Neural progenitor cell (in vitro differentiated cells): ENCODE measurements around the gene LCE3E. TPM values are rescaled to one million over a fixed set of nuclear protein-coding genes. Genes with fewer than 3 reads are reported as not detected.
"Not testable (repeated sequence)": the region's sequence is repeated elsewhere in the genome, so short reads cannot be mapped to it uniquely, and the experiment has no call there.

ENCODE experiments used
- DNase-seq: peaks from one replicate; pipeline ENCODE4 v3.0.0-alpha.2; 2016; ENCODE audit warnings: low spot score
- H2AFZ ChIP-seq: fragments of 200-600 bp; sonication (generic); replicated peaks from 2 replicates; pipeline ENCODE4 v1.6.1; 2016; ENCODE audit warnings: antibody characterized with exemption
- H3F3A ChIP-seq: fragments of 200-600 bp; sonication (generic); 2 replicates; pipeline ENCODE4 v1.6.1; 2016; ENCODE audit warnings: antibody characterized with exemption, low read depth
- H3K27ac ChIP-seq: fragments of 200-600 bp; sonication (generic); 2 replicates; pipeline ENCODE4 v1.5.1; 2016; ENCODE audit warnings: mild to moderate bottlenecking
- H3K27me3 ChIP-seq: fragments of 200-600 bp; sonication (generic); 2 replicates; pipeline ENCODE4 v1.6.1; 2016; ENCODE audit warnings: mild to moderate bottlenecking, moderate library complexity
- H3K36me3 ChIP-seq: fragments of 200-600 bp; sonication (generic); 2 replicates; pipeline ENCODE4 v1.5.1; 2016
- H3K4me1 ChIP-seq: fragments of 200-600 bp; sonication (generic); 2 replicates; pipeline ENCODE4 v1.6.1; 2016; ENCODE audit warnings: mixed run types
- H3K4me2 ChIP-seq: fragments of 200-600 bp; sonication (generic); 2 replicates; pipeline ENCODE4 v1.6.1; 2016
- H3K4me3 ChIP-seq: fragments of 200-600 bp; sonication (generic); 2 replicates; pipeline ENCODE4 v1.5.1; 2016
- H3K79me2 ChIP-seq: fragments of 200-600 bp; sonication (generic); 2 replicates; pipeline ENCODE4 v1.6.1; 2016; ENCODE audit warnings: low read depth
- H3K9ac ChIP-seq: fragments of 200-600 bp; sonication (generic); 2 replicates; pipeline ENCODE4 v1.6.1; 2016
- H3K9me3 ChIP-seq: fragments of 200-600 bp; sonication (generic); 2 replicates; pipeline ENCODE4 v1.5.1; 2016; ENCODE audit warnings: low read depth
- H4K20me1 ChIP-seq: fragments of 200-600 bp; sonication (generic); 2 replicates; pipeline ENCODE4 v1.6.1; 2016; ENCODE audit warnings: low read depth
- H3K27ac Mint-ChIP-seq: 3 replicates; pipeline ENCODE4 v1.8.0; 2021; ENCODE audit warnings: mixed read lengths
- H3K27me3 Mint-ChIP-seq: 2 replicates; pipeline ENCODE4 v1.8.0; 2022; ENCODE audit warnings: low read depth, mild to moderate bottlenecking, inconsistent platforms, moderate library complexity, mixed read lengths; ENCODE audit not compliant: insufficient read depth
- H3K36me3 Mint-ChIP-seq: 3 replicates; pipeline ENCODE4 v1.8.0; 2021; ENCODE audit warnings: mixed read lengths
- H3K4me1 Mint-ChIP-seq: 3 replicates; pipeline ENCODE4 v1.8.0; 2021; ENCODE audit warnings: mixed read lengths
- H3K4me3 Mint-ChIP-seq: 3 replicates; pipeline ENCODE4 v1.8.0; 2021; ENCODE audit warnings: mild to moderate bottlenecking, moderate library complexity, mixed read lengths
- H3K9me3 Mint-ChIP-seq: 3 replicates; pipeline ENCODE4 v1.8.0; 2020; ENCODE audit warnings: mixed read lengths
- EZH2 ChIP-seq: fragments of 200-600 bp; sonication (generic); IDR thresholded peaks from 2 replicates; pipeline ENCODE4 v1.6.1; 2017; ENCODE audit warnings: antibody characterized with exemption, mild to moderate bottlenecking, moderate library complexity
- EZH2phosphoT487 ChIP-seq: fragments of 200-600 bp; sonication (generic); IDR thresholded peaks from 2 replicates; pipeline ENCODE4 v1.6.1; 2017; ENCODE audit warnings: antibody characterized with exemption
- total RNA-seq: library from RNA; depleted of rRNA; stranded (reverse); fragments of >200 nt; gene quantifications from 2 replicates; pipeline ENCODE4 v1.2.3, GENCODE V29; 2015; ENCODE audit warnings: low replicate concordance
- TF ChIP-seq, protein P1 (sequence below): fragments of 200-600 bp; sonication (generic); IDR thresholded peaks from 2 replicates; pipeline ENCODE4 v1.5.1; 2017; ENCODE audit warnings: antibody characterized with exemption, mild to moderate bottlenecking

LCE3E gene
- total RNA-seq, 1 donor from 2014 or later, result not detected

DNA sequence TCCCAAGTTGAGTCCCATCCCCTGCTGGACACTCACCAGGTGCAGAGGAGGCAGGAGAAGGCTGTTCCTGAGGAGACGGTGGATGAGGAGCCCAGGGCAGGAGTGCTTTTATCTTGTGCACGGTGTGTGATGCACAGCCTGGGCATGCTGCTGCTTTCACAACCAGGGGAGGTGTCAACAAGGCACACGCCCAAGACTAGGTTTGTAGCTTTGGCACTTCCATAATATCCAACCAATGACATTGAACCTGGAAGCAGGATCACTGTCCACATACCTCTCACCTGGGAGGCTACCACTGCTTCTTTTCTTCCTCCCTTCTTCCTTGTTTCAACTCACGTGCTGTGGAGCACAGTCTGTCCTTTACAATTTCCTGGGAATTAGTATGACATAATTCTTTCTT lies 13.9 kb upstream of the LCE3E start, which contains the start of gene LCE3D:
Gene LCE3D, minus strand, starts transcription at position 84 of the 400 bp plus-strand sequence. CDS start 580 bp downstream, outside the sequence.
- Histone ChIP-seq H3K79me2 (no peaks in the 10 kb centered on the region), H3K27me3 (no peaks in the 10 kb centered on the region), H3K9me3 (peaks cover 31% of the 10 kb centered on the region), H3F3A (no peaks in the 10 kb centered on the region), H3K9ac (no peak within 1 kb of the TSS), H2AFZ (no peak within 1 kb of the TSS), H3K27ac (no peak within 1 kb of the TSS), H3K4me2 (no peak within 1 kb of the TSS), H3K36me3 (no peaks in the 10 kb centered on the region), H3K4me3 (no peak within 1 kb of the TSS), H4K20me1 (no peaks in the 10 kb centered on the region), H3K4me1 (no peaks in the 10 kb centered on the region)
- H3K9me3 Mint-ChIP-seq, result peaks cover 24% of the 10 kb centered on the region
- TF ChIP-seq, protein P1, sequence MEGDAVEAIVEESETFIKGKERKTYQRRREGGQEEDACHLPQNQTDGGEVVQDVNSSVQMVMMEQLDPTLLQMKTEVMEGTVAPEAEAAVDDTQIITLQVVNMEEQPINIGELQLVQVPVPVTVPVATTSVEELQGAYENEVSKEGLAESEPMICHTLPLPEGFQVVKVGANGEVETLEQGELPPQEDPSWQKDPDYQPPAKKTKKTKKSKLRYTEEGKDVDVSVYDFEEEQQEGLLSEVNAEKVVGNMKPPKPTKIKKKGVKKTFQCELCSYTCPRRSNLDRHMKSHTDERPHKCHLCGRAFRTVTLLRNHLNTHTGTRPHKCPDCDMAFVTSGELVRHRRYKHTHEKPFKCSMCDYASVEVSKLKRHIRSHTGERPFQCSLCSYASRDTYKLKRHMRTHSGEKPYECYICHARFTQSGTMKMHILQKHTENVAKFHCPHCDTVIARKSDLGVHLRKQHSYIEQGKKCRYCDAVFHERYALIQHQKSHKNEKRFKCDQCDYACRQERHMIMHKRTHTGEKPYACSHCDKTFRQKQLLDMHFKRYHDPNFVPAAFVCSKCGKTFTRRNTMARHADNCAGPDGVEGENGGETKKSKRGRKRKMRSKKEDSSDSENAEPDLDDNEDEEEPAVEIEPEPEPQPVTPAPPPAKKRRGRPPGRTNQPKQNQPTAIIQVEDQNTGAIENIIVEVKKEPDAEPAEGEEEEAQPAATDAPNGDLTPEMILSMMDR, result no peak
- no peak for TF ChIP-seq EZH2
- TF ChIP-seq EZH2phosphoT487, result no peak
- H3K36me3 Mint-ChIP-seq, result no peaks in the 10 kb centered on the region
- no peak for DNase-seq
- no peaks in the 10 kb centered on the region for H3K4me1 Mint-ChIP-seq
- no peak within 1 kb of the TSS for H3K4me3 Mint-ChIP-seq
- H3K27me3 Mint-ChIP-seq, result peaks cover 5% of the 10 kb centered on the region
- H3K27ac Mint-ChIP-seq, result no peak within 1 kb of the TSS

- H3K4me2 ChIP-seq, H3K27me3 ChIP-seq, H3K36me3 ChIP-seq, H3K27ac ChIP-seq, H3K4me3 ChIP-seq, H3K27me3 Mint-ChIP-seq, H3K4me3 Mint-ChIP-seq, H3K4me1 ChIP-seq, H3F3A ChIP-seq, H3K79me2 ChIP-seq, H4K20me1 ChIP-seq, H2AFZ ChIP-seq, H3K27ac Mint-ChIP-seq, DNase-seq, H3K4me1 Mint-ChIP-seq, H3K36me3 Mint-ChIP-seq, H3K9ac ChIP-seq: not testable (repeated sequence)
- peaks cover 31% of the 10 kb centered on the region for H3K9me3 ChIP-seq
- peaks cover 24% of the 10 kb centered on the region for H3K9me3 Mint-ChIP-seq
Observed at GRCh38 chr1:152579526-152579925, 12.9 kb upstream of the LCE3E start.

DNA sequence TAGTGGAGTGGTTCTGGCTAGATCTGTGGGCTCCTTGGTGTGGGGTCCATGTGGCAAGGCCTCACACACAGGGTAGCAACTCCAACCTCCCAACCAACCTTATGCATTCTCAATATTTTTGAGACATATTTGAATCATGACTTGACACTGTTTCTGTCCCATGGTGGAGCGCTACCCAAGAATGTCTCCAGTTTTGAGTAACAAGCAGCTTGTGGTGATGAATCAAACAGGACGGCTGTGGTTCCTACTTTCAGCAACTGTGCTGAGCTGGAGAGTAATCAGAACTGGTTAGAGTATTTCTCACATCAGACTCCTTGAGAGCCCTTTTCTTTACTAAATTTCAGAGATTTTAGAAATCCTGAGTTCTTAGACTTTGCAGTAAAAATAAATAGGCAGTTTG lies 10.6 kb upstream of the LCE3E start:
- no peaks in the 10 kb centered on the region for H3K4me1 Mint-ChIP-seq
- no peak for TF ChIP-seq EZH2phosphoT487
- TF ChIP-seq EZH2, result no peak
- TF ChIP-seq, protein P1, result no peak
- Histone ChIP-seq H3K27ac (no peak overlapping the region), H3K9ac (no peak overlapping the region), H3K27me3 (no peaks in the 10 kb centered on the region), H3K4me1 (no peaks in the 10 kb centered on the region), H3F3A (no peaks in the 10 kb centered on the region), H3K9me3 (peaks cover 31% of the 10 kb centered on the region), H4K20me1 (no peaks in the 10 kb centered on the region), H3K4me3 (no peak overlapping the region), H3K79me2 (no peaks in the 10 kb centered on the region), H2AFZ (no peak overlapping the region), H3K36me3 (no peaks in the 10 kb centered on the region), H3K4me2 (no peak overlapping the region)
- H3K27me3 Mint-ChIP-seq, result peaks cover 8% of the 10 kb centered on the region
- no peak overlapping the region for H3K4me3 Mint-ChIP-seq
- no peak overlapping the region for H3K27ac Mint-ChIP-seq
- no peaks in the 10 kb centered on the region for H3K36me3 Mint-ChIP-seq
- no peak for DNase-seq
- H3K9me3 Mint-ChIP-seq, result peaks cover 29% of the 10 kb centered on the region

GRCh38 chr1:152565535-152566215 lies 905 bp downstream of the LCE3E start:
- peaks cover 2% of the 10 kb centered on the region for H3K27me3 Mint-ChIP-seq
- no peak overlapping the region for H3K4me2 ChIP-seq
- no peak overlapping the region for H3K4me3 ChIP-seq
- H3K36me3 Mint-ChIP-seq, result no peaks in the 10 kb centered on the region
- H3K79me2 ChIP-seq, result no peaks in the 10 kb centered on the region
- H3K4me1 Mint-ChIP-seq, result no peaks in the 10 kb centered on the region
- no peak overlapping the region for H3K9ac ChIP-seq
- H4K20me1 ChIP-seq, result no peaks in the 10 kb centered on the region
- no peak overlapping the region for H3K27ac ChIP-seq
- H3K9me3 Mint-ChIP-seq, result peaks cover 42% of the 10 kb centered on the region
- no peaks in the 10 kb centered on the region for H3F3A ChIP-seq
- no peaks in the 10 kb centered on the region for H3K27me3 ChIP-seq
- H3K27ac Mint-ChIP-seq, result no peak overlapping the region
- H3K36me3 ChIP-seq, result no peaks in the 10 kb centered on the region
- TF ChIP-seq EZH2phosphoT487 (no peak), EZH2 (no peak)
- TF ChIP-seq, protein P1, result no peak
- DNase-seq, result no peak
- H3K9me3 ChIP-seq, result peaks cover 25% of the 10 kb centered on the region
- H3K4me3 Mint-ChIP-seq, result no peak overlapping the region
- no peak overlapping the region for H2AFZ ChIP-seq
- H3K4me1 ChIP-seq, result no peaks in the 10 kb centered on the region
